Activated gamma-delta T cell (primary cell): ENCODE data around the gene BEST3.
"Not testable (repeated sequence)": the region's sequence is repeated elsewhere in the genome, so short reads cannot be mapped to it uniquely, and the experiment has no call there.

Source experiments
- DNase-seq: peaks from one replicate; lab custom pipeline; 2025; lab: John Stamatoyannopoulos, UW

Gene BEST3

DNA sequence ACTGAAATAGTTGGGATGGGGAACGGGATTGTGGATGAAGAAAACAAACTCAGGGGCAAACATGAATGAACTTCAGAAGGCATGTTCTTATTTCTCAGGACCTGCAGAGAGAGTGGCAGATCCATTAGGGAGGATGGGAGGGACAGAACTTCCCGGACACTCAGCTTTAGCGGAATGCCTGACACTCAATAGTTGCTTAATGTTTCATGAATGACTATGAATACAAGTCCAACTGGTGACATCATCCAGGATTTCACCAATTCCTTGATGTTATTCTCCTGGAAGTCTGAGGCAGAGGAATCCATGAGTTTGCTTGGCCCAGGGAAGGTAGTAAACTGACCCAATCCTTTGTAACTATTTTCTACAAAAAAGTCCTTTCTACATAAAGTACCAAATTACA, 50.6 kb downstream of the BEST3 start:
- DNase-seq, result no peak

DNA sequence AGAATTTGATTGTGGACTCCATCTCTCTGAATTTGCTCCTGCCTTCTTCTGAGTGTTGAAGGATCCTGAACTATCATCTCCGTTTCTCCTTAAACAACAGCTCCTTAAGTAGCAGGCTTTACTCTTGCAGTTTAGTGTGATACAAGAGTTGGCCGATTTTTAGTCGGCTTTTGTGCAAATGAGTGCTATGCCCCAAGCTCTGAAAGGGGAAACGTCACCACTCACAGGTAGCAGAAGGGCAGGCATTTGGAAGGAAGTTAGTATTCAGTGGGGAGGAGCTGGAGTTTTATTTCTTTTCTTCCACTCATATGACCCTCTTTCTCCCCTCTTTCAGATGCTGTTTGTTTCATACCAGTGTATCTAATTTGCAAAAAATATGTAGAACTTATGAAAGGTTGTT, 51.9 kb downstream of the BEST3 start:
- no peak for DNase-seq

- no peak for DNase-seq
Observed at GRCh38 chr12:69645031-69645430, 54.1 kb downstream of the BEST3 start.

GRCh38 chr12:69644511-69644910, 54.6 kb downstream of the BEST3 start:
- no peak for DNase-seq

- DNase-seq, result no peak
Observed at GRCh38 chr12:69642531-69642930, 56.6 kb downstream of the BEST3 start.

GRCh38 chr12:69641546-69641945, 57.6 kb downstream of the BEST3 start:
- no peak for DNase-seq

GRCh38 chr12:69639400-69640016, 59.6 kb downstream of the BEST3 start:
- no peak for DNase-seq

DNA sequence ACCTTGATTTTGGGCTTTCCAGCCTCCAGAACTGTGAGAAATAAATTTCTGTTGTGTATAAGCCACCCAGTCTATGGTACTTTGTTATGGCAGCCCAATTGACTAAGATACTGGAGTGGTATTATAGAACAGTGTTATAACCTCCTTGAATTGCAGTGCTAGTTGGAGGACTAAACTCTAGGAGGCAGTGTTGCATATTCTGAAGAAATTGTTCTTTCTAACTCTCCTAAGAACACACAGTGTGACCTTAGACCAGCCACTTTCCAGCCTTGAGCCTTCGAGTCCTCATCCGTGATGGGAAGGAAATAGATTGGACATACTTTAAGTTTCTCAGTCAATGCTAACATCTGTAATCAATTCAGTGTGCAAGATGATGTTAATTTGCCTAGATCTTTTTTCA, 66.0 kb downstream of the BEST3 start:
- no peak for DNase-seq

DNA sequence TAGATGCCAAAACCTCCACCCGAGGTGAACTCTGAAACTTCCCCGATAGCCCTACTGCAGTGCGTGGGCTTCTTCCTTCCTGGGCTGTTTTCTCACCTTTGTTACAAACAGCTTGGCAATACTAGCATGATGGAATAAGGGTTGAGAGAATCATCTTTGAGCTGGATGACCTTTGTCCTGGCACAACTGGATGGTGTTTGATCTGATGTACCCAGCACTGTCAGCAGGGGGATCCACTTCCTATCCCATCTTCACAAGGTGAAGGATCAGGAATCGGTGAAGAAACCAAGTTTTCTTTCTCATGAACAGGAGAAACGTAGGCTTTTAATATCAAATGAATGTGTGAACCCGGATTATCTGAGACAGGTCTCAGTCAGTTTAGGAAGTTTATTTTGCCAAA, 68.9 kb downstream of the BEST3 start:
- DNase-seq, result no peak

GRCh38 chr12:69627501-69627900, 71.6 kb downstream of the BEST3 start:
- no peak for DNase-seq

GRCh38 chr12:69623970-69624369, 75.1 kb downstream of the BEST3 start:
- DNase-seq, result no peak

DNA sequence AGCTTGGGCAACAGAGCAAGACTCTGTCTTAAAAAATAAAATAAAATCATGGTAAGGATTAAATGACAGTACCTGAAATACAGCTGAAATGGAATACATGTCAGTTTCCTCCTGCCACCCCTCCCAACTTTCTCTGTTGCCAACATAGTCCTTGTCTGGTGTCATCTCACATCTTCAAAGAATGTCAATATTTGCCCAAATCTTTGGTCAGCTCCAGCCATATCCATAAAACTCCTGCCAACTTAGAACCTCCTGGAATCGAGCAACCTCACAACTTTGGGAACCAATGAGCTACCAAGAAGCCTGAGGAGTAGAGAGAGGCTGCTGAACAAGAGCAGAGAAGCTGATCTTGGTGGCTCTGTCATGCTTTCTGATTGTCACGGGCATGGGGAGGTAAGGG, 77.6 kb downstream of the BEST3 start:
- no peak for DNase-seq

DNA sequence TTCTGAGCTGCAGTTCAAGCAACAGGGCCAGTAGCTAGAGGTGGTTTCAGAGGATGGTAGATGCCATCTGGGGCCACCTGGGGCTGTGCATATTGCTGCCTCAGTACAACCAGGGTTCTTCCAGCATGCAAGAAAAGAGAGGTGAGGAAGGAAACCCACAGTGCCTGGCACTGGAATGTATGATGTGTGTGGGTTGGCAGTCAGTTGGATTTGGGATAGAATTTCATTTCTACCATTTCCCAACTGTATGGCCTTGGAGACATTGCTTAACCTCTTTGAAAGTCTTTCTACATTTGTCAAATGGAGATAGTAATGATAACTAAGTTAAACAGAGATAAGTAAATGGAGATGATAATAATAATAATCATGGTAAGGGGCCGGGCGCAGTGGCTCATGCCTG, 78.2 kb downstream of the BEST3 start:
- no peak for DNase-seq

DNA sequence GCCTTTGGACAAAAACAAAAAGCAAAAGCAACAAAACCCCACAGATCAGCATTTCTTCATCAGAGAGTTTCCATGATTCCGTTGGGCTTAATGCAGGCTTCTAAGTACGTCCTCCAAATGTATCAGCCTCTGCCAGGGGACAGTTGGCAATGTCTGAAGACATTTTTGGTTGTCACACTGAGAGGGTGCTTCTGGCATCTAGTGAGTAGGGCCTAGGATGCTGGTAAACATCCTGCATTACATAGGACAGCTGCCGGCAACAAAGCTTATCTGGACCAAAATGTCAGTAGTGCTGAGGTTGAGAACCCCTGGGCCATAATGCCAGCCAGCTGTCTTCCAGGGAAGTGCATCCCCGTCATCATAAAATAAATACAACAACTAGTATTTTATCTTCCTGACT, 79.0 kb downstream of the BEST3 start:
- no peak for DNase-seq

DNA sequence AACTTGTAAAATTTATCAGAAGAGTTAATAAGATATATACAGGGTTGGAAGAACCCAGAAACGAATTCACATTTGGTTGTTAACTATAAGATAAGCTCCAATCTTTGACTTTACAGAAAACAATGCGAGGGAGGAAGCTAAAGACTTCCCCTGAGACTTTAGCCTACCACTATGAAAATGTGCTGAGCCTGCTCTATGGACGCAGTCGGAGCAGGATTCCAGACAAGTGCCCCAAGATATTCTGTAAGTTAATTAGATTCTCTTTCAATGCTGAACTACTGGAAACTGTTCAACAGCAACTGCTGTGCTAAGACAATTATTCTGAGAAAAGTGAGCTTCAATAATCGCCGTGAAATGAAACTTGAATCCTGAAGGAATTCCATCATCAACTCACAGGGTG, 80.1 kb downstream of the BEST3 start:
- no peak for DNase-seq

DNA sequence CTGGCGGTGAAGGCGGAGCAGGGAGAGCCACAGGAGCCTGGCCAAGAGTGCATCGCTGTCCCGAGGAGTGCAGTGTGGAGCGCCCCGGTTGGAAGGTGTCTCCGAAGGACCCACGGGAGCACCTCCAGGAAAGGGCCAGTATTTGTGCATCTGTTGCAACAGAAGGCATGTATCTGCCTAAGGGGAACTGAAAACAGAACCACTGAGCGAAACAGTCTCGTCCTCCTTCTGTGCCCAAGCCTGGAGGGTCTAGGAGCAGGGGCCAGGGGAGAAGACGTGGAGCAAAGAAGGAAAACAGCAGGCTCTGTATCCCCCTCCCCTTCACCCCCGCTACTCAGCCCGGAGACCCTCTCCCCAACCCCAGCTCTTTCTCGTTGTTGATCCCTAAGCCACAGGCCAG, 83.1 kb downstream of the BEST3 start:
- DNase-seq, result no peak

- no peak for DNase-seq
Observed at GRCh38 chr12:69613351-69613750, 85.8 kb downstream of the BEST3 start.

- no peak for DNase-seq
Observed at GRCh38 chr12:69610729-69611128, 88.4 kb downstream of the BEST3 start, which contains the start of gene LRRC10. Gene LRRC10, minus strand, starts transcription at chr12:69610907. Its CDS starts 69 bp downstream, at chr12:69610838.

GRCh38 chr12:69610126-69610525, 89.0 kb downstream of the BEST3 start:
- DNase-seq, result no peak

GRCh38 chr12:69608114-69608513, 91.0 kb downstream of the BEST3 start:
- no peak for DNase-seq

DNA sequence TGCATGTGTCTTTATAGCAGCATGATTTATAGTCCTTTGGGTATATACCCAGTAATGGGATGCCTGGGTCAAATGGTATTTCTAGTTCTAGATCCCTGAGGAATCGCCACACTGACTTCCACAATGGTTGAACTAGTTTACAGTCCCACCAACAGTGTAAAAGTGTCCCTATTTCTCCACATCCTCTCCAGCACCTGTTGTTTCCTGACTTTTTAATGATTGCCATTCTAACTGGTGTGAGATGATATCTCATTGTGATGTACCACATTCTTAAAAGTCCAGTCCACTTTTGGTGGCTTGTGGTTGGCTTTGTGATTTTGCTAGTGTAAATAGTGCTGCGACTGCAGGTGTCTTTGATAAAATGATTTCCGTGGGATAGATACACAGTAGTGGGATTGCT, 94.8 kb downstream of the BEST3 start:
- not testable (repeated sequence) for DNase-seq
